GM18951 (cell line): ENCODE measurements around the gene FBXO2.

Source experiments
- POLR2A ChIP-seq: IDR thresholded peaks from 4 replicates; pipeline ENCODE4 v1.6.1; 2011; ENCODE audit warnings: mild to moderate bottlenecking; ENCODE audit not compliant: insufficient read length, insufficient read depth; ENCODE audit errors: extremely low read depth
- in situ Hi-C: fragments of 300-500 bp; cut with MboI; formaldehyde crosslinking; loops from one replicate; pipeline ENCODE4 v1.12.0; 2022; ENCODE audit warnings: low sequenced_read_pairs, mixed read lengths, inconsistent platforms; ENCODE audit not compliant: unreplicated experiment

Gene FBXO2

GRCh38 chr1:11676386-11677103 lies 22.3 kb upstream of the FBXO2 start:
- in situ Hi-C loops: no loop called here
- TF ChIP-seq POLR2A: no peak

- in situ Hi-C loops: no loop called here
These were observed 21.1 kb upstream of the FBXO2 start for GRCh38 chr1:11675325-11675724.

GRCh38 chr1:11674488-11674887 lies 20.3 kb upstream of the FBXO2 start:
- in situ Hi-C loops: no loop called here
- no peak for TF ChIP-seq POLR2A

More at GRCh38 chr1:11675325-11675724, 21.1 kb upstream of the FBXO2 start:
- TF ChIP-seq POLR2A: no peak

GRCh38 chr1:11673089-11673769 lies 19.0 kb upstream of the FBXO2 start:
- in situ Hi-C loops: no loop called here
- TF ChIP-seq POLR2A: no peak

- no peak for TF ChIP-seq POLR2A
- in situ Hi-C loops: no loop called here
These were observed 17.5 kb upstream of the FBXO2 start for GRCh38 chr1:11671544-11672286.

GRCh38 chr1:11671205-11671543 lies 16.9 kb upstream of the FBXO2 start:
- in situ Hi-C loops: no loop called here
- no peak for TF ChIP-seq POLR2A

- TF ChIP-seq POLR2A: no peak
- in situ Hi-C loops: no loop called here
These were observed 16.5 kb upstream of the FBXO2 start for GRCh38 chr1:11670747-11671146.

- in situ Hi-C loops: no loop called here
- no peak for TF ChIP-seq POLR2A
These were observed 14.3 kb upstream of the FBXO2 start for GRCh38 chr1:11668516-11668915.

- in situ Hi-C loops: no loop called here
- peak; percentile 42 for TF ChIP-seq POLR2A
These were observed 10.3 kb upstream of the FBXO2 start for GRCh38 chr1:11664336-11665065.

GRCh38 chr1:11661103-11661502 lies 6.9 kb upstream of the FBXO2 start:
- in situ Hi-C loops: no loop called here
- TF ChIP-seq POLR2A: no peak

- in situ Hi-C loops: no loop called here
- TF ChIP-seq POLR2A: no peak
These were observed 5.5 kb upstream of the FBXO2 start for GRCh38 chr1:11659748-11660147.

- TF ChIP-seq POLR2A: no peak
- in situ Hi-C loops: no loop called here
These were observed 4.3 kb upstream of the FBXO2 start for GRCh38 chr1:11658542-11658941.

GRCh38 chr1:11657654-11658053 lies 3.4 kb upstream of the FBXO2 start:
- TF ChIP-seq POLR2A: no peak
- in situ Hi-C loops: no loop called here
